ENCODE measurements around the gene SRRD.
"Not testable (repeated sequence)": the region's sequence is repeated elsewhere in the genome, so short reads cannot be mapped to it uniquely, and the experiment has no call there.

SRRD gene, protein sequence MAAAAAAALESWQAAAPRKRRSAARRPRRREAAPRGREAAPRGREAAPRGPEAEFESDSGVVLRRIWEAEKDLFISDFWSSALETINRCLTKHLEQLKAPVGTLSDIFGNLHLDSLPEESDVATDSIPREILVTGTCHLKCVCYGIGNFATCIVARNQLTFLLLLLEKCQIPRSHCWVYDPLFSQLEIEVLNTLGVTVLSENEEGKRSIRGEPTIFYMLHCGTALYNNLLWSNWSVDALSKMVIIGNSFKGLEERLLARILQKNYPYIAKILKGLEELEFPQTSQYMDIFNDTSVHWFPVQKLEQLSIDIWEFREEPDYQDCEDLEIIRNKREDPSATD

DNA sequence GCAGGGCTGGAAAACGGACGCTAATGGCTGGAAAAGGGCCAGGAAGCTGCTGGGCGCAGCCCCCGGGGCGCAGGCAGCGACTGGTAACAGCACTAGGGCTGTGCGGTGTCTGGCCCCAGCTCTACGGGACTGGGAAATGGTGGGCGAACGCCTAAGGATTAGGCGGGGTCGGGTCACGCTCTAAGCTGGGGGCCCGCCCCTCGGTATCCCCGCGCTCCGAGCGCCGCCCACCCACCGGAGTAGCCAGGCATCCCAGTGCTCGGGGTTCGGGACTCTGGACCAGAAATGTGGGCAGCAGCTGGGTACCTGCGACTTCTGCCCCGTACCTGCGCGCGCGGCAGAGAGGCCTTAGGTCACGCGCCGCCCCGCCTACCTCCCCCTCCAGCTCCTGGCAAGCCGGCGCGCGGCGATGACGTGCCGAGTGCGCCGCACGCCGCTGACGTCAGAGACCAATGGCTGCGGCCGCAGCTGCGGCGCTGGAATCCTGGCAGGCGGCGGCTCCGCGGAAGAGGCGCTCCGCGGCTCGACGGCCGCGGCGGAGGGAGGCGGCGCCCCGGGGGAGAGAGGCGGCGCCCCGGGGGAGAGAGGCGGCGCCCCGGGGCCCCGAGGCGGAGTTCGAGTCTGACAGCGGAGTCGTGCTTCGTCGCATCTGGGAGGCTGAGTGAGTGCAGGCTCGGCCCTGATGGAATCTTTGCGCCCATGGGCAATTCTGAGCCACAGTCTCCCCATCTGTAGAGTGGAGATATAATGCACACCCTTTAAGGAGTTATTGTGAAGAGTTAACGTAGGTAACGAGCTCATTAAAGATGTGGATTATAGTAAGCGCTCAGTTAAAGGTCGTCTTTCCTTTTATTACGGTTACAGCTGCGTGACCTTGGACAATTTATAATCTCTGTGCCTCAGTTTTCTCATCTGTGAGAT, at the start of gene SRRD, which contains the start of gene HPS4:
Gene SRRD (plus strand): TSS at position 439 of the 921 bp plus-strand sequence. CDS start 14 bp downstream, at position 453.
Gene HPS4 (minus strand): TSS at position 345 of the 921 bp plus-strand sequence. CDS start 2,021 bp downstream, outside the sequence.
- peak; percentile 87 for DNase-seq (ENCODE audit: low read depth)

DNA sequence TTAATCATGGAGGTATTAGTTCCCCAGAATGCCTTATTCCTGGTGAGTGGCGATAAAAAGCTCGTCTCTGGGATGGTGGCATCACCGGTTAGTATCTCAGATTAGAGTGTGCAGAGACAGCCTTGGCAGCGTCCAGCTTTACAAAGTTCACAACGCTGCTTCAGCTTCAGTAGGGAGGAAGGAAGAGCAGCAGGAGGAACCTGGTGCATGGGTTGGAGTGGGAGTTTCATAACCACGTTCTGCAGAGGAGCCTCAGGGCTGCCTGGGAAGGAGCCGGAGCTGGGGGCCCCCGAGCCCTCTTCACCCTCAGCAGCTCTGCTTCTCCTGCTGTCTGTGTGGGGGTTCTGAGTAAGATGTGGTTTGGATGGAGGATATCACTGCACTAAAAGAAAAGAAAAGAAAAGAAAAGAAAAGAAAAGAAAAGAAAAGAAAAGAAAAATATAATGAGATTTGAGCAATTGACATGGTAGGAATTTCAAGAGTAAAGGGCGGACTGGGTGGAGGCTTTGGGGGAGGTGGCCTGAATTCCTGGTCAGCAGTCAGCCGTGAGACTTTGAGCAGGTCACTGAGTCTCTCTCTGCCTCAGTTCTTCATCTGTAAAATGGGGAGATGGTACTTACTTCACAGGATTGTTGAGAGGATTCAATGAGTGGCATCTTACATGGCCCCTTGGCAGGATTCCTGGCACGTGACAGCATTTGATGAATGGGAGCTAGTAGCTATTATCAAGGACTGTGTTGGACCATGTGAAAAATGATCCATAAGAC, 48.2 kb upstream of the SRRD start:
- no peak for DNase-seq (ENCODE audit: low read depth)

DNA sequence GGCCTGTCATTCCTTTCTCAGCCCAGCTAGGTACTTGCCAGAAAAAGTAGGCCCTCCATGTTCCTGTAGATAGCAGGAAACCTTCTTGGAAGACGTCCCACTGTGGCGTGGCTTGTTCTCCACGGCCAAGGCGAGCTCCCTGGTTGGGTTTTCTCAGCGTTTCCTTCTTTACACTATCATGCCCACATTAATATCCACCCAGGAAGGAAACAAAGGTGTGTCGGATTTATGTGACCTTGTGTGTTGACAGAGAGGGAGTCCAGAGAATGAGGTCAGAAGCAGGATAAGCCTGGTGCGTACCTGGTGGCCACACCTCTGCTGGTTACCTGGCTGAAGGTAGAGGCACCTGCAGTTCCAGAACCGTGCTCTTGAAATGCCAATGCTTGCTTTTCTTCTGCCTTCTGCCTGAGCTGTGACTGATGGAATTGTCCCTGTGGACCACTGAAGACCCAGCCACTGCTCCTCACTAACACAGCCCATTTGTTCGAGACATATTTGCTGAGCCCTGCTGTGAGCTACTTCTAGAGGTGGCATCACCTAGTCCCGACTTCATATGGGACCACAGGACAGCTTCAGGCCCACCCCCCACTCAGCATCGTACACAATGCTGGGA, 46.7 kb upstream of the SRRD start:
- DNase-seq (ENCODE audit: low read depth): no peak

DNA sequence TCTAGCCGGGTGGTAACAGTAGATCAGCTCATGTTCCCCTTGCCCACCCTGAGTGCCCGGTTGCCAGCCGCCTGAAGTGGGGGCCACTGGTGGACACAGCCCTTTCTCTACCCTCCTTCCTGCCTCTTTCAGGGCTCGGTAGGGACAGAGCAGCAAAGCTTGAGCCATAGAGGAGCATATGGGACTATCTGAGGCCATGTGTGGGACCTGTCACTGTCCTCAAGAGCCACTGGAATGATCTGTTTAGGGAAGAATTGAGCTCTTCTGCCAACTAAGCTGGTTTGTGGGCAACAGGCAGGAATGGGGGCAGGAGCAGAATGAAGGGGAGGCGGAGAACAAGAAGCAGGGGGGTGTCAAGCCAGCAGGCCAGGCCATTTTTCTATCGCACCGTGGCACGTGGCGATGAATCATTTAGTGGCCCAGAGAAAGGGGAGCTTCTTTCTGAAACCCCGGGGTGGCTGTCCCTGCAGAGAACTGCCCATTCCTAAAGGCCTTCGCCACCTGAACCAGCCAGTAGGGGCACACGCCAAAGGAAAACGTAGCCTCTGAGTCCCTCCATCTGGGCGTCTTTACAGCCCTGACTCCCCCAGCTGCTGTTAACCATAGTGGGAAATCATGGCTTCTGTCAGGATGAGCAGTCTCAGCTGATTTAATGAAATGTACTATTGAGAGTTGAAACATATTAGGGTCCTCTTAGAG, 45.8 kb upstream of the SRRD start:
- DNase-seq (ENCODE audit: low read depth): no peak

DNA sequence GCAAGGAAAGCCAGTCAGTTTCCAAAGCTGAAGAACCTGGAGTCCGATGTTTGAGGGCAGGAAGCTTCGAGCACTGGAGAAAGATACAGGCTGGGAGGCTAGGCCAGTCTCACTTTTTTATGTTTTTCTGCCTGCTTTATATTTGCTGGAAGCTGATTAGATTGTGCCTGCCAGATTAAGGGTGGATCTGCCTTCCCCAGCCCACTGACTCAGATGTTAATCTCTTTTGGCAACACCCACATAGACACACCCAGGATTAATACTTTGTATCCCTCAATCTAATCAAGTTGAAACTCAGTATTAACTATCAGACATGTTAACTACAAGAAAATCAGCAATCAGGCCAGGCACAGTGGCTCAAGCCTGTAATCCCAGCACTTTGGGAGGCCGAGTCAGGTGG, 44.9 kb upstream of the SRRD start:
- not testable (repeated sequence) for DNase-seq (ENCODE audit: low read depth)

DNA sequence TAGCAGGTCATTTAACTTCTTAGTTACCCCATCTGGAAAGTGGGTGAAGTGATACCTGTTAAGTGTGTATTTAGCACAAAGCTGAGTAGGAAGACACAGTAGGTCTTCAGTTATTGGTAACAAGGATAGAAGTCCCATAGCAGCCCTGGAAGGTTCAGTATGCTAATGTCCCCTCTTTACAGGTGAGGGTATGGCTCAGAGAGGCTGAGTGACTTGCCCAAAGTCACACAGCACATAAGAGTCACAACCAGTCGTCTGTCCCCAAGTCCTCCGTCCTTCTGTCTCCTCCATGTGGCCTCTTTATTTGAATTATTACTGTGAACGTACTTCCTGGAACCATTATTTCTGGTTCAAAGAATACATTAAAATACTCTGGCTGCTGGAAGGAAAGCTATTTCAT, 44.1 kb upstream of the SRRD start:
- no peak for DNase-seq (ENCODE audit: low read depth)

DNA sequence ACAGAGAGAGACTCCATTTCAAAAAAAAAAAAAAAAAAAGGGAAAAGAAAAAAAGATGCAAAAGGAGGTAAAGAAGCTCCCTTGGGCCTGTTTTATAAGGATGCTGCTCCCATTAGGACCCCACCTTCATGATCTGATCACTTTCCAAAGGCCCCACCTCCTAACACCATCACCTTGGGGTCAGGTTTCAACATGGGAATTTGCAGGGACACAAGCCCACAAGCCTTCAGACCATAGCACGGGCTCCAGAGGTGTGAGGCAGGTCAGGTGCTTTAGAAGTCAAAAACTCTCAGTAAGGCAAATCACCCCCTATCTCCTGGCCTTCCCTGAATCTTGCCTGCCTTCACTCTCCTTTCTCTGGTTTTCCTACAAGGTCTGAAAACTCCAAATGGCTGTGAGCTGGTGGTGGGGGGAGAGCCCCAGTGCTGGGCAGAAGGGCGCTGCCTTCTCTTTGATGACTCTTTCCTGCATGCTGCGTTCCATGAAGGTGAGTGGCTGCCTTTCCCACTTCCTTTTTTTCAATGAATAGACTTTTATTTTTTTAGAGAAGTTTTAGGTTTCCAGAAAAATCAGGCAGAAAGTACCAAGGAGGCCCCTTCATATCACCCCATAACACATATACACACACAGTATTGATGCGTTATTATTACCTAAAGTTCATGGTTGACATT, 41.5 kb upstream of the SRRD start:
- DNase-seq (ENCODE audit: low read depth): no peak

DNA sequence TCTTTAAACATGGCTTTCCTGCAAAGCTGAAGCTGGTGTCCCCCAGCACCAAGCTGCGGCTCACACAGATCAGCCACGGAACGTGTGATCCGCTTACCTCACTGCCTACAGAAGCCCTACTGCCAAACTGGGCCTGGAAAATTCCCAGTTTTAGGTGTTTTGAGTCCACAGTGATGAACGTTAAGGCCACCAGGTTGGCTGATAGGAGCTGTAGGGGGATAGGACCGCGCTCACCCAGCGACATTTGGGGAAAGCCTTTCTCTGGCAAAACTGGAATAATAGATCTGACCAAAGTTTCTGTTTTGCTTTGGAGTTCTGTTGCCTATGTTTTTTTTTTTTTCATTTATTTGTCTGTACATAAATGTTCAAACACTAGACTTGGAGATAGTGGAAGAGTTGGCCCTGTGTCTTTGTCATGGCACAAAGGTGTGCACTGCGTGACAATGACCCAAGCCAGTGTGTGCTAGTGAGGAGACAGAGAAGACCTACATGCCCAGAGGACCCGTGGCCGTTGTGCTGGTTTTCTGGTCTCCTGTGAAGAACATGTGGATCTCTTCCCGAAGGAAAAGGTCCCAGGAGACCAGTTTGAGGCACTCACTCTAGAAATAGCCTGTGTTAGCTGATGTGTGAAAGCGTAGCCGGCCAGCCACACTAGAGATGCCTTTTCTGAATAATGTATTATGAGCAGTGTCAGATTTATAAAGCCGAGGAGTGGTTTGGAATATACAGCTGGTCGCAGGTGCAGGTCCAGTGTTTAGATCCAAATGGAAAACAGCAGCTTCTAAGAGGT, 39.6 kb upstream of the SRRD start:
- DNase-seq (ENCODE audit: low read depth): no peak

DNA sequence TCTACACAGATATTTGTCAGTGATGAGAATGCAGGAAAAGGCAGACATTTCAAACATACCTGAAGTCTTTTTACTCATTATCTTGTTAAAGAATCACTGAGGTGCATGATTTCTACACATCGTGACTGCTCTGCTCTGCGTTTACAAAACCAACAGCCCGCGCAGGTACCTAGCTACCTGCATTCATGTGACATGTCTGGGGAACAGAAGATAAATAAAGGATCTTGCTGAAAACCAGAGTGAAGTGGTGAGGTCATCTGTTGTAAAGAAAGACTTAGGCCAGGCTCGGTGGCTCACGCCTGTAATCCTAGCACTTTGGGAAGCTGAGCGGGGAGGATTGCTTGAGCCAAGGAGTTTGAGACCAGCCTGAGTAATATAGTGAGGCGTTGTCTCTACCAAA, 38.9 kb upstream of the SRRD start:
- no peak for DNase-seq (ENCODE audit: low read depth)

DNA sequence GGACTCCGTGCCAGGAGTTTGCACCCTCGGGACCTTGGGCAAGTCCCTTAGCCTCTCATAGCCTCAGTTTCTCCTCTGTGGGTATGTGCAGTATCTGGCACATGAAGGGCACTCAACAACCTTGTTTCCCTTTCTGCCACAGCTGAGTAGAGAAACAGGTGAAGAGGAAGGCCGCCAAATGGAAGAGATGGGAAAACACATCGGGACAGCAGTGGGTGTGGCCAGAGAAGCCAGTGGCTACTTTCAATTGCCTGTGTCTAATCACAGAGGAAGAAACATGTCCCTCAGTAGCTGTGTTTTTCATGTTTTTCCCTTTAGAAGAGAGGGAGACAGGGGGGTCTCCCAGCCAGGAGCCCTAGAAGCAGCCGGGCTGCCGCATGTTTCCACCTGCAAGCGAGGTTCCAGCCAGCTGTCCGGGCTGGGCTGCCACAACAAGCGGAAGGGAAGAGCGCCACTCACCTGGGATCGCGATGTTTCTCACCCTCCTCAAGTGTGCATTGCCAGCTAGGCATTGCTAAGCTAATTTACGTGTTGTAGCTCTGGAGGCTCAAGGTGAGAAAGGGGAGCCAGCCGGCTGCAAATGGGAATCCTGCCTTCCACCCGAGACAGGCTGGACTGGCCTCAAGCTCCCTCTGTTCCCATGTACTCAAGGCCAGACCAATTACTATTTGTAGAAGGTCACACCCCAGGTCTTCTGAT, 38.0 kb upstream of the SRRD start:
- DNase-seq (ENCODE audit: low read depth): no peak

DNA sequence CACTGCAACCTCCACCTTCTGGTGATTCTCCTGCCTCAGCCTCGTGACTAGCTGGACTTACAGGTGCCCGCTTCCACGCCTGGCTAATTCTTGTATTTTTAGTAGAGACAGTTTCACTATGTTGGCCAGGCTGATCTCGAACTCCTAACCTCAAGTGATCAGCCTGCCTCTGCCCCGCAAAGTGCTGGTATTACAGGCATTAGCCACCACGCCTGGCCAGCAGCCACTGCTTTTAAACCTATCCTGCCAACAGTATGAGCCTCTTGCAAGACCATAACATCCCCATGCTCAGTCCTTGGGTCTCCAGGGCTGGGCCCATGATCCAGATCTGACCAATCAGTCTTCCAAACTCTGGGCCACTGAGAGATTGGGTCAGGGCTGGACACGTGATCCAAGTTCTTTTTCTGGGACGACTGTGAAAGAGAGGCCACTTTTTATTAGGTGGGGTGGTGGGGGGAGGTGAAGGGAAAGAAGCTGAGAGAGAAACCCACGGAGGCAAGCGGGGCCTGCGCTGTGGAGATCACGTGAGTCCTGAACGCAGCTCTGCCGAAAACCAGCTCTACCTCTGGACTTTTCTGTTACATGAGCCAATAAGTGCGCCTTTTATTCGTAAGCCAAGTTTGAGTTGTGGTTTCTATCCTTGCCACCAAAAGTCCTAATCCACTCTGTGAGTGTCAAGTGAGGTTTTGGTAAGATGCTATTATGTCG, 36.7 kb upstream of the SRRD start:
- no peak for DNase-seq (ENCODE audit: low read depth)

DNA sequence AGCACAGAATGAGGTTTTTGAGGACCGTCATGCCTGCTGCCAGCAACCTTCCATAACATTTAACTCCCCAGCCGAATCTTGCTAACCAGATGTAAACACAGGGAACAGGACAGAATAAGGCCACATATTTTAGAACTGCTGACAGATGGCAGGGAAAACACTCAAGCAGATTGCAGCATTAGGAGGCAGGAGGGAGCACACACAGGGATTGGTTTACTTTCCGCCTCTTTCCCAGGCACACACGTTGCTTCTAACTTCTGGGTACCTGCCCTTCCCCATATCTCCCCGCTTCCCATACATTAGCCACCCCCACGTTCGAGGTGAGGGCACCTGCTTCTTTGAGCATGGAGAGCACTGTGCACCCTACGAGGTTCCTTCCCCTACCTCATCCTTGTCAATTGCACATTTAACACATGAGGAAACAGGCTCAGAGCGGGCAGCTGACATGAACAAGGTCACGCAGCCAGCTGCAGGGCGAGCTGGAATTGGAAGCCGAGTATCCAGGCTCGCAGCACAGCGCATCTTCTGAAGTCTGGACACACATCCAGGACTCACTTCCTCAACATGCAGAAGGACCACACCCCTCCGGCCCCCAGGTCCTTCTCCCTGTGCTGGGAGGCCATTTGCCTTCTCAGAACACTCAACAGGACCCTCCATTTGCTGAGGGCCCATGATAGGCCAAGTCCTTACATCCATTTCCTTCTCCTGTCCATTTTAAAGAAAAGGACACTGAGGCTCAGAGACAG, 35.9 kb upstream of the SRRD start:
- DNase-seq (ENCODE audit: low read depth): no peak

DNA sequence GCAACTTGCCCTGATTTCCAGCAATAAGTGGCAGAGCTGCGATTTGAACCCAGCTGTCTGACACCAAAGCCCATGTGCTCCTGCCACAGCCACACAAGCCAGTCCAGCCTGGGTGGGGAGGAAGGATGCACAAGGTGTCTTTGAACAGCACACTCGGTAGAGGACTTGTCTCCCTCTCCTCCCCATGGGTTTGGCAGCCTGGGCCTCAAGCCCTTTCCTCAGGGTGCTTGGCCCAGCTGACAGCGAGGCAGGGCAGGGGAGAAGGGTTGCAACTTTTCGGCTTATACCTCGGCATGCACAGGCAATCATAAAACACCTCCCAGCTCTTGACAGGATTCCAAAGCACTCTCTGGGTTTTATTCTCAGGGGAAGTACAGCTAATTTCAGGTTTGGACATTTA, 35.3 kb upstream of the SRRD start:
- no peak for DNase-seq (ENCODE audit: low read depth)

DNA sequence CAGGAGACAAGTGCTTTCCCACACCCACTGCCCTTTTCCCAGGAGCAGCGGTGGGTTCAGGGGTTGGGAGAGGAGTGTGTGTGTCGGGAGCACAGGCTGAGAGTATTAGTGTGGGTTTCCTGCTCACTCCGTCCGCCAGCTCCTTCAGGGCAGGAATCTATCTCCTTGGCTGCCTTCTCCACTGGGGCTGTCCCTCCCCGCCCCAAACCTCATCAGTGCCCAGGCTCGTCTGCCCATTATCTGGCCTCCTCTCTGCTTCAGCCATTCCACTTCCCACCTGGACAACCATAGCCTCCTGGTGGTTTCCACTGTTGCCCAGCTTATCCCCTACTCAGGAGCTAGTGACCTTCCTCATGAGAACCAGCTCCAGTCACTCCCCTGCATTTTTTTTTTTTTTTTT, 34.7 kb upstream of the SRRD start:
- DNase-seq (ENCODE audit: low read depth): no peak

DNA sequence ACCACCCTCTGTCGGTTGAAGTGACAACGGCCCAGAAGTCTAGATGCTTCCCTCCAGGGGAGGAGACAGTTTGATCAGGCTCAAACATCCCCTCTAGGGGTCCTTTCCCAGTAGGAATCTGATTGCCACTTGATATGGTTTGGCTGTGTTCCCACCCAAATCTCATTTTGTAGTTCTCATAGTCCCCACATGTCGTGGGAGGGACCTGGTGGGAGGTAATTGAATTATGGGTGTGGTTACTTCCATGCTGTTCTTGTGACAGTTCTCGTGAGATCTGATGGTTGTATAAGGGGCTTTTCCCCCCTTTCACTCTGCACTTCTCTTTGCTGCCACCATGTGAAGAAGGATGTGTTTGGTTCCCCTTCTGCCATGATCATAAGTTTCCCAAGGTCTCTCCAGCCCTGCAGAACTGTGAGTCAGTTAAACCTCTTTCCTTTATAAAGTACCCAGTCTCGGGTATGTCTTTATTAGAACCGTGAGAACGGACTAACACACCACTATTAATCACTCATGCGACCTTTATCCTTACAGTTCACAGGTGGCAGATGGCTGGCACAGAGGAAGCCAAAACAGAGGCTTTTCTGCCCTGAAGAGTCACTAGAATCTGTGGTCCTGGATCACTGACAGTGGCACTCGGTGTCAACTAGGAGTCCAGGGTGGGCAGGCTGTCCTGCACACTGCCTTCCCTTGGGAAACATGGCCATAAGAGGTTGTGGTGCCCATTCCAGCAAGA, 33.1 kb upstream of the SRRD start:
- DNase-seq (ENCODE audit: low read depth): no peak

DNA sequence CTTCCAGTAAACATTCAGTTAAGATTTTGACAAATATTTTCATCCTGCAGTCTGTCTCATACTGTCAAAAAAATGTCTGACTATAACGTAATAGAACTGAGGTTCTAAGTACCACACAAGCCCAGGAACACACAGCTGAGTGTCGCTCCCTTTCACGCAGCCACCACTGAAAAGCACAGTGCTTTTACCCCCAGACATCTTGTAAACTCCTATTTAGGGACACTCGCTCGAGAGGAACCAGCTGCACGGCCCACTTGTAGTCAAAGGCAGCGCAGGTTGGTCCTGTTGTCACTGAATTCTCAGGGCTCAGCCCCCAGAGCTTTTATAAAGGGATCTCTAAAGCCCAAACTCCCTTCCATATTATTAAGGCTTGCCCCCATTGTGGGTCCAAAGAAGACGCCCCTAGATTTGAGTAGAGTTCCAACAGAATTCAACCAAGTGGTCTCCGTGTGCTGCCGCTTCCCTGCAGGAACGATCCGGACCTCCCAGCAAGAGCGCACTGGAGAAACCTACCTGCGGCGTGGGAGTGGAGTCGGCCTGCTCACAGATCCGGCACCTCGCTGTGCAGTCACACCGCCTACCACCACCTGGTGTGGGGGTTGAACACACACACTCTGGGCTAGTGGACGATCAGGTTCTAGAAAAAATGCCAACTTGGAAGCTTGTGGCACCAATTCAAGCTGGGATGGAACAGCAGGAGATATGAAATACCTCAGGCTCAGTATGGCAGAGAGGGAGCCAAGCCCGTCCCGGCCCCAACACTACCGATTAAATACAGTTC, 31.3 kb upstream of the SRRD start:
- no peak for DNase-seq (ENCODE audit: low read depth)

Data from stimulated activated CD4-positive, alpha-beta T cell treated with anti-CD3 and anti-CD28 coated beads, Interleukin-2, amount 100 ng/mL, for 4 hours (primary cell).